Erythroblast (primary cell): Measurements from ENCODE around the gene LHCGR.
"Not testable (repeated sequence)": the region's sequence is repeated elsewhere in the genome, so short reads cannot be mapped to it uniquely, and the experiment has no call there.

Experiments used
- DNase-seq, 2 experiments: peaks; one replicate each; lab custom pipeline; 2025; lab: John Stamatoyannopoulos, UW
- GATA1 ChIP-seq: IDR thresholded peaks from 2 replicates; pipeline ENCODE4 v1.6.1; 2011; ENCODE audit warnings: low read depth, mild to moderate bottlenecking, control low read depth, low read length, moderate library complexity
- POLR2A ChIP-seq: IDR thresholded peaks from 2 replicates; pipeline ENCODE4 v1.6.1; 2011; ENCODE audit warnings: mild to moderate bottlenecking, low read length

Gene LHCGR

DNA sequence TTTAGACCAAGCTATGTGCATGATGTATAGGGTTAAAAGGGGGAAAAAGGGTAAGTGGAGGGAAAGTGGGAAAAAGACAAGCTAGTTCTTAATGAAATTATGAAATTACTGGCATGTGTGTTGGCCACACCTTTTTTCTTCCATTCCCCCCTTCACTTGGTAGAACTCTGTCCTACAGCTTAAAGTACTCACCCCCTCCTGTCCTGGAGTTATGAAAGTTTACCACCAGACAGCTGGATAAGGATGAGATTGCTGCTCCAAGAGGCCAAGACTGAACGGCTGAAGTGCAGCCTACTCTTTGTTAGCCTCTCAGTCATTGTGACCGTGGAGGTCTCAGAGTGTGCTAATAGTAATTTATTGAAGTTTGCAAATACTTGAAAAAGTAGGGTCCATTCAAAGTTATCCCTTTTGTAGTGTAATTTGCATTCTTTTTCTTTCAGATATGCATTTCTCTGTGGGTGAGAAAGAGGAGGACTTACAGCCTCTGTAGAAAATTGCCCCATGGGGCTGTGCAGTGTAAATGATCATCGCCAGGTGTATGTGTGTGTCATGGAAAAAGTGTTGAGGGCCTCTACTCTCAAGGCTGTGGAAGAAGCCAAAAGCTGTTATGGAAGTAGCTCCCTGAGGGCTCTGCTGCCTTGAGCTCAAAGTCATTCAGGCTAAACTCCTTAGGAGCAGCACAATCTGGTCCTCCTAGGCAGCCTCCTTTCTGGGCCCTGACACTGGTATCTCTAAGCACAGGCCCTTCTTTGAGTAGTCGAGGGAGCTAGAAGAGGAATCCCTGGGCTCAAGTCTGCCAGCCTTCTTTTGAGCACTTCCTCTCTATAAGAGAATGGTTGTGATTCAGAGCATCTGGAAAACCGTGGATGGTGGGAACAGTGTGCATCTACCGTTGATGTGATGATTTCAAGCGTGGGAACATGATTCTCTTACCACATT, 46.2 kb downstream of the LHCGR start:
- DNase-seq, result no peak
- no peak for TF ChIP-seq GATA1

DNA sequence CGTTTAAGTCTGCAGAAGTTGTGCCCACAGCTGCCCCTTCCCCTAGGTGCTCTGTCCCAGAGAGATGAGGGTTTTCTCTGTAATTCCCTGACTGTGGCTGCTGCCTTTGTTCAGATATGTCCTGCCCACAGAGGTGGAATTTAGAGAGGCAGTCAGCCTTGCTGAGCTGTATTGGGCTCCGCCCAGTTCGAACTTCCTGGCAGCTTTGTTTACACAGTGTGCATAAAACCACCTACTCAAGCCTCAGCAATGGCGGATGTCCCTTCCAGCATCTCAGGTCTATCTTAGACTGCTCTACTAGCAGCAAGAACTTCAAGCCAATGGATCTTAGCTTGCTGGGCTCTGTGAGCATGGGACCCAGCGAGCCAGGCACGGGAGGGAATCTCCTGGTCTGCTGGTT, 48.1 kb downstream of the LHCGR start:
- no peak for DNase-seq

DNA sequence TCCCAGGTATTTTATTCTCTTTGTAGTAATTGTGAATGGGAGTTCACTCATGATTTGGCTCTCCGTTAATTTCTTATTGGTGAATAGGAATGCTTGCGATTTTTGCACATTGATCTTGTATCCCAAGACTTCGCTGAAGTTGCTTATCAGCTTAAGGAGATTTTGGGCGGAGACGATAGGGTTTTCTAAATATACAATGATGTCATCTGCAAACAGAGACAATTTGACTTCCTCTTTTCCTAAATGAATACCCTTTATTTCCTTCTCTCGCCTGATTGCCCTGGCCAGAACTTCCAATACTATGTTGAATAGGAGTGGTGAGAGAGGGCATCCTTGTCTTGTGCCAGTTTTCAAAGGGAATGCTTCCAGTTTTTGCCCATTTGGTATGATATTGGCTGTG, 51.9 kb downstream of the LHCGR start:
- DNase-seq, result not testable (repeated sequence)

More for the DNA sequence above, 48.1 kb downstream of the LHCGR start:
- TF ChIP-seq POLR2A (no peak), GATA1 (no peak)

DNA sequence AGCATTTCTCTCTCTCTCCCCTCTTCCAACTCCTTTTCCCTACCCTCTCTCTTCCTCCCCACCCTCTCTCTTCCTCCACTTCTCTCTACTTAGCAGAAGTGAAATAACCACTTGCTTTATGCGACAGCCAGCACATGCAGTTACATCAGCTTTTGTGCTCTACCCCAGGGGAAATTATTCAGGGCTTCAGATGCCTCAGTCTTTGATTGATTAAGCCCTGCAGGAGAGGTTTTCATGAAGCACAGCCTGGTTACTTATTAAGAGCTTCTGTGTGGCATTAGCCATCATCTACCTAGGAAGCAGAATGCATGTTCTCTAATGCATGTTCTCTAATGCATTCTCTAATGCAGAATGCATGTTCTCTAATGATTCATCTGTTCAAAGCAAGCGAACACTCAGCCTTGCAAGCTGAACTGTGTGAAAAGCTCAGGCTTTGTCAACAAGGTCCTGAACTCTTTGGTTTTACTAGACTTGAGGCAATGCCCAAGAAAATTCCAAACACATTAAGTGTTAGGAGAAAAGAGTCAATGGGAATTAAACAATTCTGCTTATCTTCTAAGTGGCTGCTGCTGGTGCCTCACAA, 56.1 kb downstream of the LHCGR start:
- DNase-seq, result no peak
- TF ChIP-seq POLR2A (no peak), GATA1 (no peak)

DNA sequence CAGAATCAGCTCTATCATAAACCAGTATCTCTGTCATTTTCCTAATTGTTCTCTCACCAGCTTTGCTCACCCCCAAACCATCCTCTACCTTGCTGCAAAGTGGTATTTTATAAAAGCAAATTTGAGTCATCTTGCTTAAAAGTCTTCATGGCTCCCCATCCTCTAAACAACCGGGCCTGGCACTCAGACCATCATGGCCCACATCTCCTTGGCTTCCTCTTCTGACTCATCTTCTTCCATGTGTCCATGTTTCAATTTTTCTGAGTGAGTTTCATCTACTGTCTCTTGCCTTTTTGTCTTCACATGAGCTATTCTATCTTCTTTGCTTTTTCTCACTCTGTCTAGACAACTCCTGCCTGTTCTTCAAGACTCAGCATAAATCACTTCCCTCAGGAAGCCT, 58.6 kb downstream of the LHCGR start:
- TF ChIP-seq GATA1, result no peak
- TF ChIP-seq POLR2A, result no peak
- no peak for DNase-seq

DNA sequence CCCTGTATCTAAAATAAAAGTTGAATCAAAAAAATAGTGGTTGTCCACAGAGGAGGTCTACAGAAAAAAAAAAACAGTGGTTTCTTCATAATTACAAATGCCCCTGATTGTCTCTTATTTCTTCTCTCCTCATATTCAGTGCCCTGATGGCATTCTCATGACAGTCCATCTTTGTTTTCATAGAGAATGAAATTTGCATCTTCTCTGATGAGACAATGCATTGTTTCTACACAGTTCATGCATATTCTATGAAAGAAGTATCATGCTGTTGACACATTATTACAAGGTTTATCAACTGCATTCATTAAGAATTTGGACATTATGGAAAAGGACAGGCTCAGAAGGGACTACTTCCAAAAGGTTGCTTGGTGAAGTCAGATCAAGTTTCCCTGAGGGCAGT, 59.5 kb downstream of the LHCGR start:
- no peak for TF ChIP-seq POLR2A
- TF ChIP-seq GATA1, result no peak
- no peak for DNase-seq

DNA sequence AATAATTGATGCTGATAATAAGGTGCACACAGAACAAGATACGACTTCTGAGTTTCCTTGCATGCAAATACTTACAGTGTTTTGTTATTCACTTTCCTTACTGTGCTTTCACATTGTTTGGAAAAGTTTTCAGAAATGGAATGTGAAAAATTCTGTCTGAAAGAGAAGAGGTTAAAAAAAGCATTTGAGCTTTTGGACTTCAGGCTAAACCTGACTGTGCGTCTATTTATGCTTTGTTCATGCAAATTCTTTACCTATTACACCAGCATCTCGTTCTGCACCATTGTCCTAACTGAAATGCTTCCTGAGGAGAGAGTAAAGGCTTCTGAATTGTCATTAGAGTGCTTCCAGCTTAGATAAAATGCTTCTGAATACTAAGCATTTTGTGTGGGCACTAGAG, 61.4 kb downstream of the LHCGR start:
- no peak for DNase-seq
- no peak for TF ChIP-seq POLR2A
- no peak for TF ChIP-seq GATA1

DNA sequence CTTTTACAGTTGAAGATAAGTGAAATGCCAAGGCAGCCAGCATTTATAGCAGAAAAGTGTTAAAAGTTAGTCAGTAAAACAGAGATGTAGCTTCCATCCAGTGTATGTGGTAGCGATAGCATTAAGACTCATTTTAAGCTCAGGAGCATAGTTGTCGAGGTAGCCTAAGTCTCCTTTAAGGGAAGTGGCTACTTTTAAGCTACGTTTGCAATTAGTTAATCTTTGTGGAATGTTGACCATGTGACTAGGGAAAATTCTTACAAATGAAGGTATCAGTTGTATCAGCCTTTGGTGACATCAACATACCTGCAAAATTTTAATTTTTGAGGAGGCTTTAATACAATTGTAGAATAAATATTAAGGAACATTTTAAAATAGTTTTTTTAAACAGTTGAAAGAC, 61.9 kb downstream of the LHCGR start:
- DNase-seq, result no peak
- TF ChIP-seq GATA1 (no peak), POLR2A (no peak)

DNA sequence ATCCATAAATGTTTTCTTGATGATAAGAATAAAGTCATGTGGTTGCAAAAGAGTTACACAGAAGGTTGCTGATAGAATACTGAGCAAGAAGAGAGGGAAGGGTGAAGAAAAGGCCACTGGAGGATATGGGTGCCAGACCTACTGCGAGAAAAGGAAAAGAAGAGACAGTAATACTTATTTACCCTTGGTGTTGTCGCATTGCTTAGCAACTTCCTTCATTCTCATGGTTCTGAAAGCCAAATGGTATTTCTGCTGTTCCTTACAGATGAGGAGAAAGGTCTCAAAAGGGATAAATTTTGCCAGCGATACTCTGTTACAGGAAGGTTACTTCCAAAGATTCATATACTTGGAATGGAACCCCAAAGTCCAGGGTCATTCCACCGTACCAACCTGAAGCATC, 62.5 kb downstream of the LHCGR start:
- TF ChIP-seq GATA1 (no peak), POLR2A (no peak)
- DNase-seq, result no peak

DNA sequence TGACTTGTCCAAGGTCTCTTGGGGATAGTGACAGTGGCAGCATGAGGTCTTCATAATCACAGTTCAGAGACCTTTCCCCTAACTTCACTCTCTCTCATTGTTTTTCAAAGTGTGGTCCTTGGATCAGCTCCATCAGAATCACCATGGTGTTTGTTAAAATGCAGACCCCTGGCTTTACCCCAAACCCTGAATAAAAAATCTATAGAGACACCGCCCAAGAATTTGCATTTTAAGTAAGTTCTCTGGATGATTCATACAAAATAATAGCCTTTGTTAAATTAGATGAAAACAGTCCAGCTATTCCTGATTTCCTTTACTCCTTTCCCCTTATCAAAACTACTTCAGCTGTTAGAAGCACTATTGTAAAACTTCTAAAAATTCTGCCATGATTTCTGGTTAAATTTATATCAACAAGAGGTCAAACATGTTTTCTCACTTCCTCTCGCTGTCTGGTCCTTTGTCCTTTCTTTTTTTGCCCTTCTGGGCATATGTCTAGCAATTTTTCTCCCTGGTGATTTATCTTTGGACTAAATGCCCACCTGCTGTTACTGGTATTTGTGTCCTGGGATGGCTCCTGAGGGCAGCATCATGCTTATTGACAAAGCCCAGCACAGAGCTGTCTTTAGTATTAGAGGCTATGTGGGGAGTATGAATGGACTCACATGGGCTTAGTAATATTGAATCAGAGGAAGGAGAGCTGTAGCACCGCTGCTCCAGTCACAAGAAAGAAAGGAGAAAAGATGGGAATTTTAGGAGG, 63.4 kb downstream of the LHCGR start:
- no peak for TF ChIP-seq GATA1
- no peak for DNase-seq

DNA sequence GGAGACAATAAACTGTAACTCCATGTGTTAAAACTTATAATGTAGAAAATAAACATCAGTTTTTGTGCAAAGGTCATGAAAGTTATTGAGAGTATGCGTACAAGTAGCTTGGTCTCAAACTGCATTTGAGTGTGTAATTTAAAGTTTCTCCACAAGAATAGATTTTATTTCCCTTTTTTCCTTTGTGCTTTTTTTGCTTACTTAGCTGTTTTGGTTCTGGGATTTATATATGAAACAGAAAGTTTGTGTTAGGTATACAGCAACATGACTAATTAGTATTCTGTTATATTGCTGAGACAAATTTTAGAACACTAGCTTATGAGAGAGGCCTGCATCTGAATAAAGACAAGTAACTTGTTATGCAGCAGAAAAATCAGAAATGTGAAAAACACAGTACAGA, 70.4 kb downstream of the LHCGR start:
- TF ChIP-seq GATA1 (no peak), POLR2A (no peak)
- DNase-seq, result no peak

DNA sequence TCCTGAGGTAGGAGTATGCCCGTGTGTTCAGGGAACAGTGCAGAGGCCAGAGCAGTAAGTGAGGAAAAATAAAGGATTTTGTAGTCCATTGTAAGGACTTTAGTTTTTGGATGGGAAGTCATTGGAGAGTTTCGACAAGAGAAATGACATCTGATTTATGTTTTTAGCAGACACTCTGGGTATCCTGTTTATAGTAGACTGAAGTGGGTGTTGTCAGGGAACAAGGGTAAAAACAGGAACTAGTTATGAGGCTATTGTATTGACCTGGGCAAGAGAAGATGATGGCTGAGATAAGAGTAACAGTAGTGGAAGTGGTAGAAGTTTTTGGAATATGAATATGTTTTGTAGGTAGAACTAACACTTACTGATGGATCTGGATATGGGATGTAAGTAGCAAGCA, 78.1 kb downstream of the LHCGR start:
- DNase-seq, result no peak

DNA sequence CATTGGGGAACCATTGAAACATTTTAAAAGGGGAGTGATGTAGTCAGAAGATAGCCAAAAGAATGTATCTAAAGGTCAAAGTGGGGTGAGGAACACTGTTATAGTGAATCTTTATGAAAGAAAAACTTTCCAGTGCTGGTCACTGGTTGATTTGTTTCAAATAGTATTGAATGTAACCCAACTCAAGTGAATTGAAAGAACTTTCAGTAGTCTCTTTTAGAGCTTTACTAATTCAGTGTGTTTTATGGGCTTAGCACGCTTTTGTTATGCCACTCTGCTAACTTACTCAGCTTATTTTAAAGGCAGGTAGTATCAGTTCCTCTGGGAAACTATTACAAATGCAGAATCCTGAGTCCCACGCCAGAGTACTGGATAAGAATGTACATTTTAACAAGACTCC, 80.6 kb downstream of the LHCGR start:
- no peak for DNase-seq
- TF ChIP-seq POLR2A, result no peak
- TF ChIP-seq GATA1, result no peak

More for the DNA sequence above, 78.1 kb downstream of the LHCGR start:
- TF ChIP-seq GATA1 (no peak), POLR2A (no peak)

DNA sequence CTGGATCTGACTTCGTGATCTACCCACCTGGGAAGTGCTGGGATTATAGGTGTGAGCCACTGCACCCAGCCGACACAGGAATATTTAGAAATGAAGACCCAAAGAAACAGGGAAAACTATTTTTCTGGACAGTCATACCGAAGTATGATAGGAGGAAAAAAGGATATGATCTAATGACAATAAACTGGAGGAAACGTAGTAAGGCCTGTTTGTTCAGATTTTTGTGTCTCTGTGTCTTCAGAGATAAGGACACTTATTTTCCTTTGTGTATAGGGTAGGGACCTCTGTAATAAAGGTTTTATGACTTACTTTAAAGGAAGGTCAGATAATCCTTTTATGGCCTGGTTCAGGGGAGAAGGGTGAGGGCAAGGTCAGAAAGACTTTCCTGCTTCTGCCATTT, 81.9 kb downstream of the LHCGR start:
- no peak for TF ChIP-seq GATA1
- DNase-seq, result no peak
